ENCODE data around the gene HLF. TPM values are rescaled to one million over a fixed set of nuclear protein-coding genes. Genes with fewer than 3 reads are reported as not detected.

The HLF gene
- total RNA-seq: 35.5 TPM

- peak; percentile 67 to 91 (median 87) for DNase-seq (ENCODE audit: low read depth in 2 of 3, low spot score in 2 of 3)
Measured at GRCh38 chr17:55264645-55265298, at the start of gene HLF. HLF (plus strand) TSS chr17:55264960; CDS start chr17:55265485, 525 bp downstream.

- no peak for DNase-seq (ENCODE audit: low read depth in 2 of 3, low spot score in 2 of 3)
Measured at GRCh38 chr17:55215711-55216110, 49.0 kb upstream of the HLF start.

GRCh38 chr17:55216888-55217287 lies 47.9 kb upstream of the HLF start:
- DNase-seq (ENCODE audit: low read depth in 2 of 3, low spot score in 2 of 3): peak in 1 of 3 donors; percentile 57

GRCh38 chr17:55219459-55219858 lies 45.3 kb upstream of the HLF start:
- DNase-seq (ENCODE audit: low read depth in 2 of 3, low spot score in 2 of 3): no peak

GRCh38 chr17:55219934-55220333 lies 44.8 kb upstream of the HLF start:
- no peak for DNase-seq (ENCODE audit: low read depth in 2 of 3, low spot score in 2 of 3)

- no peak for DNase-seq (ENCODE audit: low read depth in 2 of 3, low spot score in 2 of 3)
Measured at GRCh38 chr17:55223524-55223923, 41.2 kb upstream of the HLF start.

GRCh38 chr17:55224746-55225145 lies 40.0 kb upstream of the HLF start:
- DNase-seq (ENCODE audit: low read depth in 2 of 3, low spot score in 2 of 3): no peak

- DNase-seq (ENCODE audit: low read depth in 2 of 3, low spot score in 2 of 3): no peak
Measured at GRCh38 chr17:55225237-55225636, 39.5 kb upstream of the HLF start.

GRCh38 chr17:55228683-55229192 lies 36.0 kb upstream of the HLF start:
- DNase-seq (ENCODE audit: low read depth in 2 of 3, low spot score in 2 of 3): no peak

- no peak for DNase-seq (ENCODE audit: low read depth in 2 of 3, low spot score in 2 of 3)
Measured at GRCh38 chr17:55229276-55229675, 35.5 kb upstream of the HLF start.

GRCh38 chr17:55230716-55231115 lies 34.0 kb upstream of the HLF start:
- no peak for DNase-seq (ENCODE audit: low read depth in 2 of 3, low spot score in 2 of 3)

- no peak for DNase-seq (ENCODE audit: low read depth in 2 of 3, low spot score in 2 of 3)
Measured at GRCh38 chr17:55233840-55234239, 30.9 kb upstream of the HLF start.

GRCh38 chr17:55236316-55236715 lies 28.4 kb upstream of the HLF start:
- DNase-seq (ENCODE audit: low read depth in 2 of 3, low spot score in 2 of 3): peak in 2 of 3 donors; percentile 22 to 49

GRCh38 chr17:55237268-55237667 lies 27.5 kb upstream of the HLF start:
- DNase-seq (ENCODE audit: low read depth in 2 of 3, low spot score in 2 of 3): peak; percentile 6 to 39 (median 17)

- peak in 1 of 3 donors; percentile 3 for DNase-seq (ENCODE audit: low read depth in 2 of 3, low spot score in 2 of 3)
Measured at GRCh38 chr17:55237841-55238178, 26.9 kb upstream of the HLF start.

- DNase-seq (ENCODE audit: low read depth in 2 of 3, low spot score in 2 of 3): peak; percentile 84 to 95 (median 93)
Measured at GRCh38 chr17:55238179-55238930, 26.4 kb upstream of the HLF start.

- DNase-seq (ENCODE audit: low read depth in 2 of 3, low spot score in 2 of 3): peak in 2 of 3 donors; percentile 21 to 53
Measured at GRCh38 chr17:55238931-55239297, 25.8 kb upstream of the HLF start.

- DNase-seq (ENCODE audit: low read depth in 2 of 3, low spot score in 2 of 3): no peak
Measured at GRCh38 chr17:55241097-55241496, 23.7 kb upstream of the HLF start.

- no peak for DNase-seq (ENCODE audit: low read depth in 2 of 3, low spot score in 2 of 3)
Measured at GRCh38 chr17:55242476-55242875, 22.3 kb upstream of the HLF start.

- no peak for DNase-seq (ENCODE audit: low read depth in 2 of 3, low spot score in 2 of 3)
Measured at GRCh38 chr17:55245986-55246385, 18.8 kb upstream of the HLF start.

GRCh38 chr17:55246583-55246982 lies 18.2 kb upstream of the HLF start:
- DNase-seq (ENCODE audit: low read depth in 2 of 3, low spot score in 2 of 3): no peak

GRCh38 chr17:55248077-55248476 lies 16.7 kb upstream of the HLF start:
- DNase-seq (ENCODE audit: low read depth in 2 of 3, low spot score in 2 of 3): no peak

Data from hematopoietic multipotent progenitor cell (in vitro differentiated cells).